ENCODE results near the gene KERA. TPM values are rescaled to one million over a fixed set of nuclear protein-coding genes. Genes with fewer than 3 reads are reported as not detected.

Gene KERA
- total and polyA plus RNA-seq, 8 donors: not detected

- Histone ChIP-seq H3K4me1 (no peaks in the 10 kb centered on the region), H3K4me3 (no peak overlapping the region), H3K36me3 (no peaks in the 10 kb centered on the region), H3K27ac (no peak overlapping the region), H3K9me3 (no peaks in the 10 kb centered on the region), H3K27me3 (no peaks in the 10 kb centered on the region)
- ATAC-seq (no peak), FAIRE-seq (no peak), DNase-seq (no peak)
- TF ChIP-seq CTCF (IDR thresholded peaks at IDR 0.05): no peak
- intact Hi-C loops (cut with DNase I): no loop called here
- WGBS, 2 donors: 42 to 47% methylated on average over 4 of the region's 4 CpGs
Measured at GRCh38 chr12:91043408-91043807, 14.4 kb downstream of the KERA start.

GRCh38 chr12:91040096-91040755, 17.6 kb downstream of the KERA start:
- Histone ChIP-seq H3K9me3 (no peaks in the 10 kb centered on the region), H3K27ac (no peak overlapping the region), H3K27me3 (no peaks in the 10 kb centered on the region), H3K36me3 (no peaks in the 10 kb centered on the region), H3K4me3 (no peak overlapping the region), H3K4me1 (no peaks in the 10 kb centered on the region)
- no peak for TF ChIP-seq CTCF (IDR thresholded peaks at IDR 0.05)
- DNase-seq (no peak), FAIRE-seq (peak; percentile 23), ATAC-seq (no peak)
- WGBS, 2 donors: 69 to 77% methylated on average over 1 of the region's 1 CpG
- intact Hi-C loops (cut with DNase I): no loop called here

GRCh38 chr12:91037276-91037675, 20.5 kb downstream of the KERA start:
- no peak for FAIRE-seq
- no peak overlapping the region for H3K4me3 ChIP-seq
- no peak for DNase-seq

GRCh38 chr12:91033251-91033650, 24.6 kb downstream of the KERA start:
- TF ChIP-seq CTCF (IDR thresholded peaks at IDR 0.05): no peak
- Histone ChIP-seq H3K27ac (no peak overlapping the region), H3K4me3 (no peak overlapping the region), H3K36me3 (no peaks in the 10 kb centered on the region), H3K9me3 (no peaks in the 10 kb centered on the region), H3K4me1 (no peaks in the 10 kb centered on the region), H3K27me3 (no peaks in the 10 kb centered on the region)
- DNase-seq: no peak
- intact Hi-C loops (cut with DNase I): no loop called here
- ATAC-seq: no peak
- no peak for FAIRE-seq
- WGBS, 2 donors: 93 to 98% methylated on average over 2 of the region's 2 CpGs

More at GRCh38 chr12:91037276-91037675, 20.5 kb downstream of the KERA start:
- no peak for TF ChIP-seq CTCF (IDR thresholded peaks at IDR 0.05)
- Histone ChIP-seq H3K36me3 (no peaks in the 10 kb centered on the region), H3K27ac (no peak overlapping the region), H3K27me3 (no peaks in the 10 kb centered on the region), H3K4me1 (no peaks in the 10 kb centered on the region), H3K9me3 (no peaks in the 10 kb centered on the region)
- no peak for ATAC-seq
- intact Hi-C loops (cut with DNase I): no loop called here

- Histone ChIP-seq H3K36me3 (no peaks in the 10 kb centered on the region), H3K4me1 (no peaks in the 10 kb centered on the region), H3K27ac (no peak overlapping the region), H3K27me3 (no peaks in the 10 kb centered on the region), H3K9me3 (no peaks in the 10 kb centered on the region), H3K4me3 (no peak overlapping the region)
- 38 to 40% methylated on average over 1 of the region's 1 CpG for WGBS, 2 donors
- ATAC-seq (no peak), DNase-seq (no peak), FAIRE-seq (no peak)
- TF ChIP-seq CTCF (IDR thresholded peaks at IDR 0.05): no peak
- intact Hi-C loops (cut with DNase I): no loop called here
Measured at GRCh38 chr12:91023326-91024004, 34.4 kb downstream of the KERA start.

Data from pancreas (tissue), 10 donors.